ENCODE results near the gene FAIM2. TPM values are rescaled to one million over a fixed set of nuclear protein-coding genes. Genes with fewer than 3 reads are reported as not detected.

Gene FAIM2
- total RNA-seq, 1 experiment from 2014 or later = 0.49 TPM

DNA sequence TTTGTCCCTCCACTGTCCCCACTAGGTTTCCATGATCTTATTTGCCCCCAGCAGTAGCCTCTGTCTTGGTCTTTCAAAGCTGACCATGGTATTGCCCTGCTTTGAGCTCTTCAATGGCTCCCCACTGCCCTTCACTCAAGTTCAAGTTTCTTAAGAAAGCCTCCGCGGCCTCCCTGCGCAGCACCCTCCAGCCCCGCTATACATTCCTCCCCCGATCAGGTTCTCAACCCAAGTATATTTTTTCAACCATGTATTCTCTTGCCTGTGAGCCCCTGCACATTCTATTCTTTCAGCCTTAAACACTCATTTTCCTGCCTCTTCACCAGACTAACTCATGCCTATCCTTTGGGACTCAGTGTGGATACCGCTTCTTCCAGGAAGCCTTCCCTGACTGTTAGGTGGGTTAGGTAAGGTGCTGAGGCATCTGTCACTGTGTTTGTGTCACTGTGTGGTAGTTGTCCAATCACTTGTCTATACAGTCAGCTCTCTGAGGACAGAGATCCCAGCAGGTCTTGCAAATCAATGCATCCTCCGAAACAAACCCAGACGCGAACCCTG lies 4.3 kb downstream of the FAIM2 start:
- ChIA-PET POLR2A (no interaction called here), CTCF (no interaction called here)
- in situ Hi-C loops (cut with HindIII; ENCODE audit: low pct_unique_long_range_greater_than_20kb, low sequenced_read_pairs) (no loop called here), intact Hi-C loops (cut with micrococcal nuclease; ENCODE audit: unreplicated experiment) (no loop called here)
- Histone ChIP-seq H3K27me3 (ENCODE audit: control insufficient read depth, insufficient read depth, low read length) (no peaks in the 10 kb centered on the region), H3K9me3 (ENCODE audit: control insufficient read depth, insufficient read depth, low read depth, low read length) (no peaks in the 10 kb centered on the region), H3K4me3 (ENCODE audit: low read depth in 2 of 2, low read length in 2 of 2) (no peak overlapping the region), H3K4me1 (ENCODE audit: control insufficient read depth, insufficient read depth, low read length) (no peaks in the 10 kb centered on the region), H3K27ac (ENCODE audit: low read length) (no peak overlapping the region; the same call in 1 of the 2 replicates), H3K36me3 (ENCODE audit: control insufficient read depth, insufficient read depth, low read length) (no peaks in the 10 kb centered on the region)
- DNase-seq (ENCODE audit: low read depth, low spot score) (no peak), ATAC-seq (no peak)
- no TSS peak for BruUV-seq (replicated peaks)
- TF ChIP-seq, protein P1, sequence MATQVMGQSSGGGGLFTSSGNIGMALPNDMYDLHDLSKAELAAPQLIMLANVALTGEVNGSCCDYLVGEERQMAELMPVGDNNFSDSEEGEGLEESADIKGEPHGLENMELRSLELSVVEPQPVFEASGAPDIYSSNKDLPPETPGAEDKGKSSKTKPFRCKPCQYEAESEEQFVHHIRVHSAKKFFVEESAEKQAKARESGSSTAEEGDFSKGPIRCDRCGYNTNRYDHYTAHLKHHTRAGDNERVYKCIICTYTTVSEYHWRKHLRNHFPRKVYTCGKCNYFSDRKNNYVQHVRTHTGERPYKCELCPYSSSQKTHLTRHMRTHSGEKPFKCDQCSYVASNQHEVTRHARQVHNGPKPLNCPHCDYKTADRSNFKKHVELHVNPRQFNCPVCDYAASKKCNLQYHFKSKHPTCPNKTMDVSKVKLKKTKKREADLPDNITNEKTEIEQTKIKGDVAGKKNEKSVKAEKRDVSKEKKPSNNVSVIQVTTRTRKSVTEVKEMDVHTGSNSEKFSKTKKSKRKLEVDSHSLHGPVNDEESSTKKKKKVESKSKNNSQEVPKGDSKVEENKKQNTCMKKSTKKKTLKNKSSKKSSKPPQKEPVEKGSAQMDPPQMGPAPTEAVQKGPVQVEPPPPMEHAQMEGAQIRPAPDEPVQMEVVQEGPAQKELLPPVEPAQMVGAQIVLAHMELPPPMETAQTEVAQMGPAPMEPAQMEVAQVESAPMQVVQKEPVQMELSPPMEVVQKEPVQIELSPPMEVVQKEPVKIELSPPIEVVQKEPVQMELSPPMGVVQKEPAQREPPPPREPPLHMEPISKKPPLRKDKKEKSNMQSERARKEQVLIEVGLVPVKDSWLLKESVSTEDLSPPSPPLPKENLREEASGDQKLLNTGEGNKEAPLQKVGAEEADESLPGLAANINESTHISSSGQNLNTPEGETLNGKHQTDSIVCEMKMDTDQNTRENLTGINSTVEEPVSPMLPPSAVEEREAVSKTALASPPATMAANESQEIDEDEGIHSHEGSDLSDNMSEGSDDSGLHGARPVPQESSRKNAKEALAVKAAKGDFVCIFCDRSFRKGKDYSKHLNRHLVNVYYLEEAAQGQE (IDR thresholded peaks at IDR 0.05; ENCODE audit: insufficient read depth in 1 of 2, low read depth in 2 of 2, low read length in 1 of 2) = no peak
- no peak for TF ChIP-seq POLR2AphosphoS5 (IDR thresholded peaks at IDR 0.05; ENCODE audit: low read depth, low read length)

DNA sequence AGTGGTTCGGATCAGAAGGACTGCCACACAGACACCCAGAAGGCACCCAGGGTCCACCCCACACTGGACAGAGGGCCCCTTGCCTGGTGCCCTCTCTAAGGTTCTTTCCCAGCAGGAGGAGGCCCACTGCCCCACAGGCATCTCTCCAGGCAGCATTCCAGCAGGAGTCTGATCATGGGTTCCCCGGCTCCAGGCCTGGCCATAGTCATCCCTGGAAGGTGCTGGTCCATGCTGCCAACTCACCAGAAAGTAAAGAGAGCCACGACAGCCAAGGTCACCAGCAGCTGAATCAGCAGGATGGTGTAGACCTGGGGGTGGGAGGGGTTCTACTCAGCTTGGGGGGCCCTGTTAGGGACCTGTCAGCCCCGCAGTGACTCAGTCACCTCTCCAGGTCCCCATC lies 6.4 kb downstream of the FAIM2 start:
- H3K4me1 ChIP-seq (ENCODE audit: control insufficient read depth, insufficient read depth, low read length) = no peaks in the 10 kb centered on the region; the same call in 1 of the 2 replicates
- TF ChIP-seq, protein P2, sequence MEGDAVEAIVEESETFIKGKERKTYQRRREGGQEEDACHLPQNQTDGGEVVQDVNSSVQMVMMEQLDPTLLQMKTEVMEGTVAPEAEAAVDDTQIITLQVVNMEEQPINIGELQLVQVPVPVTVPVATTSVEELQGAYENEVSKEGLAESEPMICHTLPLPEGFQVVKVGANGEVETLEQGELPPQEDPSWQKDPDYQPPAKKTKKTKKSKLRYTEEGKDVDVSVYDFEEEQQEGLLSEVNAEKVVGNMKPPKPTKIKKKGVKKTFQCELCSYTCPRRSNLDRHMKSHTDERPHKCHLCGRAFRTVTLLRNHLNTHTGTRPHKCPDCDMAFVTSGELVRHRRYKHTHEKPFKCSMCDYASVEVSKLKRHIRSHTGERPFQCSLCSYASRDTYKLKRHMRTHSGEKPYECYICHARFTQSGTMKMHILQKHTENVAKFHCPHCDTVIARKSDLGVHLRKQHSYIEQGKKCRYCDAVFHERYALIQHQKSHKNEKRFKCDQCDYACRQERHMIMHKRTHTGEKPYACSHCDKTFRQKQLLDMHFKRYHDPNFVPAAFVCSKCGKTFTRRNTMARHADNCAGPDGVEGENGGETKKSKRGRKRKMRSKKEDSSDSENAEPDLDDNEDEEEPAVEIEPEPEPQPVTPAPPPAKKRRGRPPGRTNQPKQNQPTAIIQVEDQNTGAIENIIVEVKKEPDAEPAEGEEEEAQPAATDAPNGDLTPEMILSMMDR (IDR thresholded peaks at IDR 0.05) = no peak
- TF ChIP-seq TCF7L2 (IDR thresholded peaks at IDR 0.05; ENCODE audit: low read depth, low read length) (no peak), SIN3A (IDR thresholded peaks at IDR 0.05; ENCODE audit: borderline replicate concordance, insufficient read depth, low read depth, low read length) (no peak), POLR2AphosphoS5 (IDR thresholded peaks at IDR 0.05; ENCODE audit: low read depth, low read length) (no peak)
- TF ChIP-seq, protein P1 (IDR thresholded peaks at IDR 0.05; ENCODE audit: insufficient read depth in 1 of 2, low read depth in 2 of 2, low read length in 1 of 2) = no peak
- H3K27me3 ChIP-seq (ENCODE audit: control insufficient read depth, insufficient read depth, low read length) = no peaks in the 10 kb centered on the region
- ChIA-PET POLR2A (no interaction called here), CTCF (interaction anchor here (0.9 kb wide), 1 partner anchor 49 kb away, joined by 3 read pairs; no protein-coding TSS in a partner anchor)
- H3K27ac ChIP-seq (ENCODE audit: low read length) = no peak overlapping the region
- intact Hi-C loops (cut with micrococcal nuclease; ENCODE audit: unreplicated experiment) (no loop called here), in situ Hi-C loops (cut with HindIII; ENCODE audit: low pct_unique_long_range_greater_than_20kb, low sequenced_read_pairs) (no loop called here)
- no peak overlapping the region for H3K4me3 ChIP-seq (ENCODE audit: low read depth in 2 of 2, low read length in 2 of 2)
- no peaks in the 10 kb centered on the region for H3K9me3 ChIP-seq (ENCODE audit: control insufficient read depth, insufficient read depth, low read depth, low read length)
- BruUV-seq (replicated peaks) = no TSS peak
- ATAC-seq (no peak), DNase-seq (ENCODE audit: low read depth, low spot score) (no peak)
- no peaks in the 10 kb centered on the region for H3K36me3 ChIP-seq (ENCODE audit: control insufficient read depth, insufficient read depth, low read length)

Data from Panc1 (cell line).